H1 (cell line): ENCODE results near the gene OR51B2.

Source experiments
- ASH2L ChIP-seq: fragments of 200-600, 300-600 bp; sonication (generic); IDR thresholded peaks from one replicate; pipeline ENCODE4 v1.7.1; 2017; ENCODE audit warnings: low read length
- ATF3 ChIP-seq: IDR thresholded peaks from 2 replicates; pipeline ENCODE4 v1.6.1; 2011; ENCODE audit warnings: low read depth, mild to moderate bottlenecking, low read length; ENCODE audit not compliant: insufficient read depth
- BCL11A ChIP-seq, 2 experiments: IDR thresholded peaks; one replicate each; pipeline ENCODE4 v1.6.1; 2011; ENCODE audit warnings: low read depth in 2 of 2, low read length in 2 of 2, mild to moderate bottlenecking in 2 of 2
- BRCA1 ChIP-seq: IDR thresholded peaks from 2 replicates; pipeline ENCODE4 v1.6.1; 2012; ENCODE audit warnings: low read depth, low read length, improper control_type of control experiment
- CREB1 ChIP-seq: IDR thresholded peaks from 2 replicates; pipeline ENCODE4 v1.6.1; 2012; ENCODE audit warnings: inconsistent platforms
- CTCF ChIP-seq, 3 experiments: IDR thresholded peaks; 1 replicate in 2 of 3; 2 replicates in 1 of 3; pipeline versions ENCODE4 v1.5.1 to v1.6.1; 2011; ENCODE audit warnings: low read length in 3 of 3, mild to moderate bottlenecking in 3 of 3, inconsistent platforms in 2 of 3, low read depth in 1 of 3, moderate library complexity in 1 of 3; ENCODE audit not compliant: insufficient read depth in 1 of 3; ENCODE audit errors: control extremely low read depth in 1 of 3
- EP300 ChIP-seq, 2 experiments: IDR thresholded peaks; 1 replicate in 1 of 2; 2 replicates in 1 of 2; pipeline ENCODE4 v1.6.1; 2011 to 2012; ENCODE audit warnings: low read depth in 2 of 2, low read length in 2 of 2, mild to moderate bottlenecking in 2 of 2, borderline replicate concordance in 1 of 2, inconsistent platforms in 1 of 2, moderate library complexity in 1 of 2
- EZH2 ChIP-seq: fragments of 200-600 bp; sonication (generic); IDR thresholded peaks from 2 replicates; pipeline ENCODE4 v1.7.1; 2012; ENCODE audit warnings: low read depth, mild to moderate bottlenecking, moderate library complexity, low read length, inconsistent platforms; ENCODE audit not compliant: severe bottlenecking
- GTF2F1 ChIP-seq: IDR thresholded peaks from 2 replicates; pipeline ENCODE4 v1.6.1; 2012; ENCODE audit warnings: low read depth, low read length, improper control_type of control experiment, borderline replicate concordance
- HDAC6 ChIP-seq: IDR thresholded peaks from one replicate; pipeline ENCODE4 v1.7.1; 2012; ENCODE audit warnings: low read depth, mild to moderate bottlenecking, inconsistent platforms, low read length, moderate library complexity
- JUND ChIP-seq: IDR thresholded peaks from 2 replicates; pipeline ENCODE4 v1.6.1; 2011; ENCODE audit warnings: mild to moderate bottlenecking, improper control_type of control experiment, low read length
- POLR2AphosphoS5 ChIP-seq: IDR thresholded peaks from 2 replicates; pipeline ENCODE4 v1.6.1; 2011; ENCODE audit warnings: low read depth, low read length

DNA sequence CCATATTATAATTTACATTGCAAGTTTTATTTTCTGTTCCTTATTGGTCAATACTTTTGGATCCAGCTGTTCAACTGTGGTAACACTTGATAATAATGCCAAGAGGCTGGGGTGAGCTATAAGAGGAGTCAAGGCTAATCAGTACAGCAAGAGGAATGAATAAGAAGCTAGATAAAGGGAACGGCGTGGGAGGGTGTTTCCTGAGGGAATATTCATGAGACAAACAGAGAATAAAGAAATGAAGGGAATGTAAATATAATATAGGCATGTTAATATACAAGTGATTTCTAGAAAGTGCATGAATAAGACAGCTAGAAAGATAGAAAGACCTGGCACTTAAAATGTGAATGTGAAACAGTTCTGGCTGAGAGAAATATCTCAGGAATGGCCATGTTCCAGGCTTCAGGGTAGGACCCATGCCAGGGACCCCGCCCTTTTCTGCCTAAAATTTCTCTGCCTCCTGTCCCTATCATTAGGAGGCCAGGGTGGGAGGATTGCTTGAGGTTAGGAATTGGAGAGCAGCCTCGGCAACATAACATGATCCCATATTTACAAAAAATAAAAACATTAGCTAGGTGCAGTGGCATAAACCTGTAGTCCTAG lies 26.3 kb downstream of the OR51B2 start:
- no peak for TF ChIP-seq BRCA1
- no peak for TF ChIP-seq BCL11A (IDR thresholded peaks at IDR 0.05; ENCODE audit: low read depth in 2 of 2, low read length in 2 of 2)
- TF ChIP-seq JUND = no peak
- no peak for TF ChIP-seq CTCF (IDR thresholded peaks at IDR 0.05; ENCODE audit: control extremely low read depth in 1 of 3, insufficient read depth in 1 of 3, low read depth in 1 of 3, low read length in 3 of 3)
- TF ChIP-seq EZH2 = no peak
- no peak for TF ChIP-seq GTF2F1
- no peak for TF ChIP-seq ATF3
- no peak for TF ChIP-seq HDAC6
- TF ChIP-seq ASH2L = no peak
- TF ChIP-seq CREB1 = no peak
- TF ChIP-seq POLR2AphosphoS5 = no peak
- TF ChIP-seq EP300 (IDR thresholded peaks at IDR 0.05; ENCODE audit: borderline replicate concordance in 1 of 2, low read depth in 2 of 2, low read length in 2 of 2) = no peak
